Hematopoietic multipotent progenitor cell treated with erythropoietin and hydrocortisone succinate and interleukin-3 and kit ligand, for 17 days (in vitro differentiated cells): ENCODE results near the gene ENC1.

Source experiments
- DNase-seq: peaks from one replicate; pipeline ENCODE4 v3.0.0-alpha.2; 2015; ENCODE audit warnings: low spot score

The ENC1 gene

DNA sequence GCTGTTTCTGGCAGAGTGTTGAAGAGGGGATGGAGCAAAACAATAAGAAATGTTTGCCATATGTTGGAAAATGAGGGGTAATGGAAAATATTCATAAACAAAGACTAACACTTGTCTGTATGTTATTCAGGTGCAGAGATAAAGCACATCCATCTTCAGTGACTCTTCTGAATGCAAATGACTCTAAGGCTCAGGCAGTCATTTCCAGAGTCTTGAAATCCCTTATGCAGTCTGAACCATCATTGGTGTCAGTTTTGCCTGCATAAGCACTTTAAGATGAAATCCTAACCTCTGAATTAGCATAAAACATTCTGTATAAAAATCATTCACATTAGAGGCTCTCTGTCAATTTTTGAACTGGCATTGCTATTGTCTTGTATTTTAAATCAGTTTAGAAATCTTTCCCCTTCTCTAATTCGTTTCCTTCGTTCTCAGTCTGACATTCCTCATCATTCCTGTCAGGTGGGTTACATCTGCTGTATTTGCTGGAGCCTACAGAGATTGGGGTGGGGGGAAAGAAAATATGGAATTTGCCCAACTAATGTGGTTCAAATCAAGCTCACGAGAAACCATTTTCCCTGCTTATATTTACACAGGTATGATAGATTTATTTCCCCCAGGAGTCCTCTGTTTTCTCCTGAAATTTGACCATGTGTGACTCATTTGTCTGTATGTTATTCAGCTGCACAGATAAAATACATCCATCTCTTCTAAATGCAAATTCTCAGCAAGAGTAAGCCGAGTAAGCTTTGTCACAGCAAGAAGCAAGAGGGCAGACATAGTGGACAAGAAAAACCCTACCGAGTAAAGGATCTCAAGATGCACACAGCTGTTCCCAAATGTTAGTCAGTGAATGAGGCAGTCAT, 31.6 kb downstream of the ENC1 start:
- no peak for DNase-seq

GRCh38 chr5:74605759-74606158, 34.8 kb downstream of the ENC1 start:
- DNase-seq, result no peak

- DNase-seq, result no peak
These were observed 37.2 kb downstream of the ENC1 start for GRCh38 chr5:74603376-74603775.

DNA sequence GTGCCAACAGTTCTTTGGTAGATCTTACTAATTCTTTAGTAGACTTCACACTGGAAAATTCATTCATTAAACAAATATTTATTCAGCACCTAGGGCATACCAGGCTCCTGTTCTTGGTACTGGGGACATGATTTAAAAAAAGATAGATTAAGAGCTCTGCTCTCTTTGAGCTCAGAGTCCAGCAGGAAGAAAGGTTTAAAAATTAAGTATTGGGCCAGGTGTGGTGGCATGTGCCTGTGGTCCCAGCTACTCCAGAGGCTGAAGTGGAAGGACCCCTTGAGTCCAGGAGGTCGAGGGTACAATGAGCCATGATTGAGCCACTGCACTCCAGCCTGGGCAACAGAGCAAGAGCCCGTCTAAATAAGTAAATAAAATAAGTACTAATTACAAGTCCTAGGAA, 41.4 kb downstream of the ENC1 start:
- DNase-seq, result no peak

DNA sequence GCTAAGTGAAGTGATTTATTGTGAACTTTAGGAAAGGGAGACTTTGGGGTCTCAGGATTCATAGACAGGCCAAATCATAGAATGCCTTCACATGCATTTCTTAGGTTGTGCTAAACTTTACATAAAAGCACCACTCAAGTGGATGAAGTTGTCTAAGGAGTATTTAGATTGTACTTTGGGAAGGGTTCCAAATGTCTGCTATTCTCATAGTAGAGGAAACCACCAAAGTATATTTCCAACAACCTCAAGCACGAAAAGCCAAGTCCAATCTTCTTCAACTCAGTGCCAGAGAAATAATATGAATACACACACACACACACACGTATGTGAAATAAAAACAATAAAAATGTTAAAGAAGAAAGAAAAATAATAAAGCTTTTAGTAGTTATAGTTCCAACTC, 41.8 kb downstream of the ENC1 start:
- no peak for DNase-seq

DNA sequence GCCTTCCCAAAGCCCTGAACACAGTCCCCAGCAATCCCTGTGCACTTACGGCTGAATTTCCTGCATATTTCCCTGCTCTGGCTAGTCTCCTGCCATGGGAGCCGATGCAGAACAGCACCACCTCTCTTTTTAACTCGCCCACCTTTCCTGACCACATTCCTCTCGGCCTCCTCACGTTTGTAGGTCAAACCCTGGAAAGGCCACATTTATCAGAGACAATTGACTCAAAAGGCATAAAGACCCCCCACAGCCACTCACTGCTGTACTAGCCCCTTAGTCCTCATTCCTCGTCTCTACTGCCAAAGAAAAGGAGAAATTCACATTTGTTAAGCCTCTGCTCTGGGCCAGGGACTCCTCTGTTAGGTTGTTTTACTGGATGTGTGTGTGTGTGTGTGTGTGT, 43.6 kb downstream of the ENC1 start:
- DNase-seq, result no peak

DNA sequence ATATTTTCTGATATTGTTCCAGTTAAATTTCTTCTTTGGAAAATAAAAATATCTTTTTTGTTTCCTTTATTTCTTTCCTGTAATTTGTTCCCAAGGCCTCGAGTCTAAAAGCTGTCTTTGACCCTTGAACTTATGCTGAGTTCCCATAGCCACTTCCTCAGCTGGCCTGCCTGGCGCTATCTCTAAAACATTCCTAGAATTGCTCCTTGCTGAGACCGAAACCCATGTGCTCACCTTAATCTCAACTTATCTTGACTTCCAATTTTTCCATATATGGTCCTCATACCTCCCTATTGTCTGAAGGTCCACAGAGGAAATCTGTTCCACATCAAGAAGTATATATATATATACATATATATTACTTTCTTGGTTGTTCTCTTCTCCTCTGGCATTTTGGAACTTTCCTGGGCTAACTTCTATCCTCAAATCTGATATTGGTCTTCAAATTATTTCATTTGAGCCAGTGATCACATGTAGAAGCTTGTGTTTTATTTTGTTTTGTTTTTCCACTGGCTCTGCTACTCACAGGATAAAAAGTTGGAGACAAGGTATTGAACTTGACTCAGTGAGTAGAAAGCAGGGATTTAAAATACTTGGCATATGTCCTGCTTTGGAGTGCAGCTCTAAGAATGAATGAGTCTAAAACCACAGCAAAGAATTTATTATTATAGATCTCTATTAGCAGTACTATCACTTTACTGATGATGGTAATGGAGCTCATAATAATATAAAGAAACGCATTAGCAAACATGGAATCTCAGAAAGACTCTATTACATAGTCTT, 45.2 kb downstream of the ENC1 start:
- DNase-seq, result no peak

- DNase-seq, result no peak
These were observed 46.1 kb downstream of the ENC1 start for GRCh38 chr5:74594137-74595040.

GRCh38 chr5:74589204-74590056, 51.1 kb downstream of the ENC1 start:
- no peak for DNase-seq

- DNase-seq, result no peak
These were observed 52.1 kb downstream of the ENC1 start for GRCh38 chr5:74588415-74588814.

DNA sequence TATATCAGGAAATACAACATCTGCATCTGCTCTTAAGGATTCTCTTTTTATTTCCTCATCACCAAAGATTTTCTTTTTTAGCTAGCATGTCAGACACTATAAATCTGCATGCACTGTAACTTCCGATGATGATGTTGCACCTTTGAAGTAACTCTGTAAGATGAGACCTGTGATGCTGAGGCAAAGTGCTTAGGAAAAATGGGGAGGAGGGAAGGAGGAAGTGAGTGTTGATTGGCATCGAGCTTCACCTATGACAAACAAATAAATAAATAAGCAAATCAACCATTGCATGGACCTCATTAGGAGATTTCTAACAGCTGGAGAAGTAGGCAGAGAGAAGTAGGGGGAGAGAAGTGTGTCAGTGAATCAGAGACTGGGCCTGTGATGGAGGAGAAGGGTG, 52.6 kb downstream of the ENC1 start:
- no peak for DNase-seq

- no peak for DNase-seq
These were observed 53.2 kb downstream of the ENC1 start for GRCh38 chr5:74587300-74587699.

DNA sequence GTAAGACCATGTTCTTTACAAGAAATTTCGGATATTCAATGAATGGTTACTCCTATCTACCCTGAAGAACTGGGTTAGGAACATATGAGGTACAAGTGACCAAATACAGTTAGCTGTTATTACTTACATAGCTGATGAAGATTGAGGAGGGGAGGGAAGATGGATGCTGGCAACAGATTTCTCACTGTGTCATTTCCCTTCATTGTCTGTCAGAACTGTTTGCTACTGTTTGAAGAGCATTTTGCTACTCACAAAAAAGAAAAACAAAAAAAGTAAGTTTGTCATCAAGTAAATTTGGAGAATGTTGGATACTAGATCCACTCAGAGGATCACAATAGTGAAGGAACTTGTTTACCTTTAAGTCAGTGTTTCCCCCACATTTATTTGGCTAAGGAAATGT, 53.7 kb downstream of the ENC1 start:
- DNase-seq, result no peak

DNA sequence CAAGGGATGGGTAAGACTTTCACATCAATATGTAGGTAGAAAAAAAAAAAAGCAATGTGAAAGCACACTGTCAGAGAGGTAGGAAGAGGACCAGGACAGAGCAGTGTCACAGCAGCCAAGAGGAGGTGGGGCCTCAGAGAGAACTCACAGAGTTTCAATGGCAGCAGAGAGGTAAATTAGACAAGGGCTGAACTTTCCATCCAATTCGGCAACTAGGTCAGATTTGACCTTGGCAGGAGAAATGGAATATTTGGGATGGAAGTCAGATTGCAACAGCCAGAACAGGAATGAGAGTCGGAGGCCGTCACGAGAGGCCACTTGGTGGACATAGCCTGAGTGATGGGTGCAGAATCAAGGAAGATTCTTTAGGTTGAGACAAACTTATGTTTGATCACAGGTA, 57.7 kb downstream of the ENC1 start:
- no peak for DNase-seq

GRCh38 chr5:74581988-74582365, 58.6 kb downstream of the ENC1 start:
- no peak for DNase-seq

GRCh38 chr5:74580729-74581109, 59.8 kb downstream of the ENC1 start:
- DNase-seq, result no peak

GRCh38 chr5:74579215-74579614, 61.3 kb downstream of the ENC1 start:
- no peak for DNase-seq

DNA sequence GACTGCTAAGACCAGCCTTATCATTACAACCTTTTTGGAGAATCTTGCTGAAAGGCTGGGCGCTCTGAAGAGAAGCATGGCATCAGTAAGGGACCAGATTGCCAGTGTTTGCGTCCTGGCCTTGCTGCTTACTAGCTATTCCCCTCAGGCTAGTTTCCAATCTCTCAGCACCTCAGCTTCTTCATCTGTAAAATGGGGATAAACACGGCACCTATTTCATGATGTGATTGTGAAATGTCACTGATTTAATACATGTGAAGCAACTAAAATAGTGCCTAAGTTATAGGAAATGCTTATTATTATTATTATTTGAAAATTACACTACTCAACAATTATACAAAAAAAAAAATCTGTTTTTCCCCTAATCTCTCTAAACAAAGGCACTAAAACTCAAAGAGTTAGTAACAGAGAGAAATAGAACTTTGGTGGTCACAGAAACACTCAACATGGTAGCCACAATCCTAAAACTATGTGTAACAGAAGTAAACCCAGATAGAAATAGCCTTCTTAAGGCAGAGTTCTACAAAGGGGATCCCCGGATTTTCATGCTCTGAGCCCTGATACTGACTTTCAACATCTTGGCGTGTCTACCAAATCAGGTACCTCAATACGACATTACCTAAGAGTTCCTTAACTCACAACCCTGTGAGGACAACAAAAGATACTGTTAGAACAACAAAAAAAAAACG, 62.0 kb downstream of the ENC1 start:
- DNase-seq, result no peak
